Colonic mucosa (tissue), 4 donors: ENCODE results near the gene DCBLD2. TPM values are rescaled to one million over a fixed set of nuclear protein-coding genes. Genes with fewer than 3 reads are reported as not detected.
"Not testable (repeated sequence)": the region's sequence is repeated elsewhere in the genome, so short reads cannot be mapped to it uniquely, and the experiment has no call there.

ENCODE experiments used
- DNase-seq: peaks from one replicate; pipeline ENCODE4 v3.0.0-alpha.2; 2020
- H3K27ac ChIP-seq: fragments of 200-600 bp; one replicate; pipeline ENCODE4 v1.8.0; 2021
- H3K27me3 ChIP-seq: fragments of 200-600 bp; one replicate; pipeline ENCODE4 v1.8.0; 2021
- H3K36me3 ChIP-seq: fragments of 200-600 bp; one replicate; pipeline ENCODE4 v1.8.0; 2021
- H3K4me1 ChIP-seq: fragments of 200-600 bp; one replicate; pipeline ENCODE4 v1.8.0; 2021; ENCODE audit warnings: mild to moderate bottlenecking
- H3K4me3 ChIP-seq: fragments of 200-600 bp; one replicate; pipeline ENCODE4 v1.8.0; 2021
- H3K9ac ChIP-seq, 2 donors: one replicate each; pipeline ENCODE4 v1.7.0; 2013; ENCODE audit warnings: control low read depth in 2 of 2, low read depth in 2 of 2, low read length in 2 of 2
- H3K9me3 ChIP-seq: fragments of 200-600 bp; one replicate; pipeline ENCODE4 v1.8.0; 2021
- intact Hi-C: fragments of 100-400 bp; cut with DNase I; formaldehyde crosslinking; loops from one replicate; pipeline ENCODE4 v1.14.1; 2022
- total RNA-seq, 2 donors: library from RNA; stranded (reverse); fragmentation: NEBNext Ultra II Directional in 1 of 2; extraction: Animal tissue kit (Norgen Biotek cat#: 25700) in 1 of 2; gene quantifications; one replicate each; pipeline ENCODE4 v1.2.1, GENCODE V29; 2021
- TF ChIP-seq, protein P1 (sequence below): fragments of 200-600 bp; IDR thresholded peaks from one replicate; pipeline ENCODE4 v1.8.0; 2022; ENCODE audit warnings: antibody characterized with exemption, mild to moderate bottlenecking
- donor health status: healthy.
- donor health status: DM: no; HTN: no; CAD: no.
- donor health status: DM: no; HTN: no; CAD: no.

Gene DCBLD2
- total RNA-seq, 2 donors from 2014 or later = 12.8 to 13.0 TPM

DNA sequence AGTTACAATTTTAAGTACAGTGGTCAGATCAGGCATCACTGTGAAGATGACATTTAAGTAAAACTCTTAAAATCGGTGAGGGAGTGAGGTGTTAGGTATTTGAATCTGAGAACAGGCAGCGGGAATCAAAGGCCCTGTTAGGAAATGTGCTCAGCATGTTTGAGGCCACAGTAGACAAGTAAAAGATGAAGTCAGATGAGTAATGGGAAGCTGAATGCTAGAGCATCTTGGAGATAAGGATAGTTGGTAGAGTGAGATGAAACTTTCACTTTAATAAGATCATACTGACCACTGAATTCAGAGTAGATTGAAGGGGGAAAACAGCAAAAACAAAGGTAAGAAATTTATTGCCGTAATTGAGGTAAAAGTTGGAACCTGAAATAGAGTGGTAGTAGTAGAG, 61.6 kb downstream of the DCBLD2 start:
- no peak overlapping the region for H3K4me3 ChIP-seq
- H3K4me1 ChIP-seq = no peaks in the 10 kb centered on the region
- TF ChIP-seq, protein P1, sequence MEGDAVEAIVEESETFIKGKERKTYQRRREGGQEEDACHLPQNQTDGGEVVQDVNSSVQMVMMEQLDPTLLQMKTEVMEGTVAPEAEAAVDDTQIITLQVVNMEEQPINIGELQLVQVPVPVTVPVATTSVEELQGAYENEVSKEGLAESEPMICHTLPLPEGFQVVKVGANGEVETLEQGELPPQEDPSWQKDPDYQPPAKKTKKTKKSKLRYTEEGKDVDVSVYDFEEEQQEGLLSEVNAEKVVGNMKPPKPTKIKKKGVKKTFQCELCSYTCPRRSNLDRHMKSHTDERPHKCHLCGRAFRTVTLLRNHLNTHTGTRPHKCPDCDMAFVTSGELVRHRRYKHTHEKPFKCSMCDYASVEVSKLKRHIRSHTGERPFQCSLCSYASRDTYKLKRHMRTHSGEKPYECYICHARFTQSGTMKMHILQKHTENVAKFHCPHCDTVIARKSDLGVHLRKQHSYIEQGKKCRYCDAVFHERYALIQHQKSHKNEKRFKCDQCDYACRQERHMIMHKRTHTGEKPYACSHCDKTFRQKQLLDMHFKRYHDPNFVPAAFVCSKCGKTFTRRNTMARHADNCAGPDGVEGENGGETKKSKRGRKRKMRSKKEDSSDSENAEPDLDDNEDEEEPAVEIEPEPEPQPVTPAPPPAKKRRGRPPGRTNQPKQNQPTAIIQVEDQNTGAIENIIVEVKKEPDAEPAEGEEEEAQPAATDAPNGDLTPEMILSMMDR = no peak
- H3K9me3 ChIP-seq = no peaks in the 10 kb centered on the region
- DNase-seq = no peak
- no peak overlapping the region for H3K9ac ChIP-seq
- no peaks in the 10 kb centered on the region for H3K36me3 ChIP-seq
- intact Hi-C loops = no loop called here
- H3K27me3 ChIP-seq = no peaks in the 10 kb centered on the region
- no peak overlapping the region for H3K27ac ChIP-seq

DNA sequence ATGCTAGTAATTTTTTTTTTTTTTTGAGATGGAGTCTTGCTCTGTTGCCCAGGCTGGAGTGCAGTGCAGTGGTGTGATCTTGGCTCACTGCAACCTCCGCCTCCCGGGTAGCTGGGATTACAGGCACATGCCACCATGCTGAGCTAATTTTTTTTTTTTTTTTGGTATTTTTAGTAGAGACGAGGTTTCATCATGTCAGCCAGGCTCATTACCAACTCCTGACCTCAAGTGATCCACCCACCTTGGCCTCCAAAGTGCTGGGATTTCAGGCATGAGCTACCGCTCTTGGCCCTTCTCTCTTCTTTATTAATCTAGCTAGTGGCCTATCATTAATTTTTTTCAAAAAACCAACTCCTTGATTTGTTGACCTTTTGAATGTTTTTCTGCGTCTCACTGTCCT, 70.4 kb downstream of the DCBLD2 start:
- H3K9me3 ChIP-seq, intact Hi-C loops, H3K9ac ChIP-seq, H3K27me3 ChIP-seq, DNase-seq, H3K36me3 ChIP-seq, H3K4me3 ChIP-seq, H3K27ac ChIP-seq, H3K4me1 ChIP-seq: not testable (repeated sequence)

GRCh38 chr3:98829246-98829832, 72.2 kb downstream of the DCBLD2 start:
- intact Hi-C loops = no loop called here
- TF ChIP-seq, protein P1 = no peak
- no peak overlapping the region for H3K9ac ChIP-seq
- no peak for DNase-seq
- no peaks in the 10 kb centered on the region for H3K27me3 ChIP-seq
- no peaks in the 10 kb centered on the region for H3K9me3 ChIP-seq
- no peak overlapping the region for H3K4me3 ChIP-seq
- no peak overlapping the region for H3K27ac ChIP-seq
- H3K4me1 ChIP-seq = no peaks in the 10 kb centered on the region
- no peaks in the 10 kb centered on the region for H3K36me3 ChIP-seq

- TF ChIP-seq, protein P1 = no peak
- Histone ChIP-seq H3K9ac (no peak overlapping the region), H3K27me3 (no peaks in the 10 kb centered on the region), H3K4me1 (no peaks in the 10 kb centered on the region), H3K36me3 (no peaks in the 10 kb centered on the region), H3K4me3 (no peak overlapping the region), H3K27ac (no peak overlapping the region), H3K9me3 (no peaks in the 10 kb centered on the region)
- DNase-seq = no peak
- intact Hi-C loops = no loop called here
Measured at GRCh38 chr3:98827221-98827920, 74.1 kb downstream of the DCBLD2 start.

DNA sequence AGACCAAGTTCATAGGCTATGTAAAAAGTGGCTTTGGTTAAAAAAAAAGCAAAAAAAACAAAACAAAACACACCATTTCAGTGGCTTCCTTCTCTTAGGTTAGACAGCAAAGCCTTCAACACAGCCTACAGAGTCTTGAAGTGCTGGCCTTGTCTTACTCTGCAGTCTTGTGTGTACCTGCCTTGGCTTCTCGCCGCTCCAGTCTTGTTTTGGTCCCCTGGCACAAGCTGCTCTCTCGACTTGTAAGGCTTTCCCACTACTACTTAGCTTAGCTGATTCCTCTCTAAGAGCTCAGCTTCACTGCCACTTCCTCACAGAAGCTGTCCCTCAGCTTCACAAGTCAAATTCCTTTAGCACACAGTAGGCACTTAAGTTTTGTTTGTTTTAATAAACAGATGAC, 75.4 kb downstream of the DCBLD2 start:
- Histone ChIP-seq H3K9ac (no peak overlapping the region), H3K36me3 (no peaks in the 10 kb centered on the region), H3K9me3 (no peaks in the 10 kb centered on the region), H3K27me3 (no peaks in the 10 kb centered on the region), H3K4me1 (no peaks in the 10 kb centered on the region), H3K27ac (no peak overlapping the region), H3K4me3 (no peak overlapping the region)
- intact Hi-C loops = no loop called here
- no peak for DNase-seq
- TF ChIP-seq, protein P1 = no peak

DNA sequence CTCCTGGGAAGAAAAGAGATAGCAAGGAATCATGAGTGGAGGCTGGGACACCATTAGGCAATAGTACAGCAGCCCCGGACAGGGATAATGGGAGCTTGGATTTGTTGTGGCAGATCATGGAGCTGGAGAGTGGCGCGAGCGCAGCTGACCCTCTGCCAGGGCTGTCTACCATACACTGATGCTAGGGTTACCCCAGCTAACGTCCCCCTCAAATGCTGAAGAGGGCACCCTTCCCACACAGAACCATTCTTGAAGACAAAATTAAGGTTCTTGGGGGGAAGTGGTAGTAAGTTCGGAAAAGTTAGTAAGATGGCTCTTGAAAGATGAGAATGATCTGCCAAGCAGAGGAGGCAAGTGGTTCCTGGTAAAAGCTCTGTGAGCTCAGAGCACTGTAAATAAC, 77.2 kb downstream of the DCBLD2 start:
- H3K9ac ChIP-seq = no peak overlapping the region
- H3K9me3 ChIP-seq = no peaks in the 10 kb centered on the region
- no peaks in the 10 kb centered on the region for H3K27me3 ChIP-seq
- intact Hi-C loops = no loop called here
- no peak for DNase-seq
- no peak overlapping the region for H3K27ac ChIP-seq
- TF ChIP-seq, protein P1 = no peak
- no peaks in the 10 kb centered on the region for H3K36me3 ChIP-seq
- no peak overlapping the region for H3K4me3 ChIP-seq
- no peaks in the 10 kb centered on the region for H3K4me1 ChIP-seq
